Mesodermal cell (in vitro differentiated cells): Measurements from ENCODE around the gene STRA8.

Experiments used
- H3K27ac ChIP-seq: 2 replicates; pipeline ENCODE4 v1.7.0; 2013; ENCODE audit warnings: mild to moderate bottlenecking, low read depth, low read length, moderate library complexity; ENCODE audit not compliant: severe bottlenecking
- H3K36me3 ChIP-seq: 2 replicates; pipeline ENCODE4 v1.7.1; 2013; ENCODE audit warnings: mild to moderate bottlenecking, low read length, moderate library complexity; ENCODE audit not compliant: control insufficient read depth, insufficient read depth
- H3K4me1 ChIP-seq: one replicate; pipeline ENCODE4 v1.7.1; 2013; ENCODE audit warnings: mild to moderate bottlenecking, low read length; ENCODE audit not compliant: insufficient read depth, control insufficient read depth, poor library complexity, severe bottlenecking
- H3K4me3 ChIP-seq: 2 replicates; pipeline ENCODE4 v1.7.0; 2013; ENCODE audit warnings: low read length, control low read depth, mild to moderate bottlenecking; ENCODE audit not compliant: insufficient read depth, poor library complexity, severe bottlenecking; ENCODE audit errors: extremely low read depth
- H3K9me3 ChIP-seq: 2 replicates; pipeline ENCODE4 v1.7.1; 2013; ENCODE audit warnings: mild to moderate bottlenecking, low read length, moderate library complexity; ENCODE audit not compliant: control insufficient read depth
- WGBS, 2 experiments: methylation state at CpG; one replicate each; pipeline ENCODE4 v1.1.5; 2013; ENCODE audit warnings: missing lambda C conversion rate in 2 of 2; ENCODE audit not compliant: insufficient coverage in 2 of 2; 5-methylcytosine and 5-hydroxymethylcytosine counted together

Gene STRA8

DNA sequence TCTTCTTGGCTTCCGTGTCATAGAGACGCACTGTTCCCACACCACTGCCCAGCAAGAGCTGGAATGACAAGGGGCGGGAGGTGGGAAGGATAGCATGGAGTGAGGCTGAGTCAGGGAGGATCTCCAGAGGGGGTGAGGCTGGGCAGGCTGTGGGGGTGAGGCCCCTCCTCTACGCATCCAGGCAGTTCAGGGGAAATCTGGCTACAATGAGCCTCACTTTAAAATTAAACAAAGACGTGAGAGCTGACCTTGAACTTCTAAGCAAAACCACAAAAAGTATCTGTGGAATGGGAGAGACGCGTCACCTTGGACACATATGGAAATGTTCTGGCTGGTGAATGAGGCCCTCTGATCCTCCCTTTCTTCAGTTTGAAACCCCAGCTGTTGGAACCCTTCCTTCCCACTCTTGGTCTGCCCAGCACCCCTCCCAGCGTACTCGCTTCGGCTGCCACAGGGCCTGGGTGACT lies 40.0 kb upstream of the STRA8 start:
- peaks cover 50% of the 10 kb centered on the region for H3K36me3 ChIP-seq
- H3K4me1 ChIP-seq = peaks cover 5% of the 10 kb centered on the region
- no peaks in the 10 kb centered on the region for H3K9me3 ChIP-seq
- no peak overlapping the region for H3K27ac ChIP-seq
- no peak overlapping the region for H3K4me3 ChIP-seq
- 88 to 91% methylated on average over 4 to 10 of the region's 10 CpGs for WGBS, 2 experiments

DNA sequence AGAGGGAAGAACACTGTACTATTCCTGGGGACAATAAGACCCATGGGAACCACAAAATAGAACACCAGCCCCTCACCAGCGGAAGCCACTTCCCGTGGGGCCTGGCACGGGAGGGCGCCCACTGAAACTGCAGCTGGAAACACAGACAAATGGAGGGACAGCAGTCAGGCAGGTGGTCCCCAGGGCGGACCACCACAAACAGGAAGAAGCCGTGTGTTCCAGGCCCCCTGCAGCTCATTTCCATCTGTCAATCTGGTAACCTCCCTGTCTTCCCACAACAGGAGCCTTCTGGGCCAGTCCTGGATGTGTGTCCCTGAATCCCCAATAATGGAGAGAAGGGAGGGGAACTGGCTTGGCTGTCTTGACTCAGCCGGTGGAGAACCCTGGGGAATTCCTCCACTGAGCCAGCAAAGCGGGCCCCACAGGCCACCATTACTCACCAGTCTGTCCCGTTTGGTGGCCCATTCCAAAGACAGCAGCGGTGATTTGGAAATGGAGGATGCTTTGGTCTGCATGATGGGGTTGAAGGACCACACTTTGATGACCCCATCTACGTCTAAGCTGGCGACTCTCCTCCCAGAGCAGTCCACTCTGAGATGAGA lies 39.0 kb upstream of the STRA8 start:
- Histone ChIP-seq H3K4me1 (peaks cover 5% of the 10 kb centered on the region), H3K4me3 (no peak overlapping the region), H3K9me3 (no peaks in the 10 kb centered on the region), H3K36me3 (peaks cover 45% of the 10 kb centered on the region), H3K27ac (no peak overlapping the region)
- WGBS, 2 experiments = 94 to 95% methylated on average over 6 to 10 of the region's 12 CpGs

DNA sequence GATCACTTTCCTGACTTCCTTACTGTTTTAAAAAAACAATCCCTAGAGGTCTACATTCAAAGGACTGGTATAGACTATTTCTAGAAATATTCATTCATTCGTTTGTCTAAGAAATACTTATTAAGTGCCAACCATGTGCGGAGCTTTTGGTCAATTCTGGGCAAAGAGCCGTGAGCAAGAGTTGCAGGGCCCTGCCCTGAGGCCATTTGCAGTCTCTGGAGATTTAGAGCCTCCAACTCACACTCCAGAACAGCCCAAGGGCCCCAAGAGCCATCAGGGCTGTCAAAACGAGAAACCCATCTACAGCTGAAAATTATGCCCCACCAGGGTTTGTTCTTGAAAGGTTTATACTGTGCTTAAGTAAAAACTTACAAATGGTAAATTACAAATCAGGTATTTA lies 38.5 kb upstream of the STRA8 start:
- WGBS, 2 experiments = 91 to 96% methylated on average over 3 of the region's 4 CpGs
- no peak overlapping the region for H3K4me3 ChIP-seq
- H3K9me3 ChIP-seq = no peaks in the 10 kb centered on the region
- peaks cover 45% of the 10 kb centered on the region for H3K36me3 ChIP-seq
- peaks cover 5% of the 10 kb centered on the region for H3K4me1 ChIP-seq
- no peak overlapping the region for H3K27ac ChIP-seq

DNA sequence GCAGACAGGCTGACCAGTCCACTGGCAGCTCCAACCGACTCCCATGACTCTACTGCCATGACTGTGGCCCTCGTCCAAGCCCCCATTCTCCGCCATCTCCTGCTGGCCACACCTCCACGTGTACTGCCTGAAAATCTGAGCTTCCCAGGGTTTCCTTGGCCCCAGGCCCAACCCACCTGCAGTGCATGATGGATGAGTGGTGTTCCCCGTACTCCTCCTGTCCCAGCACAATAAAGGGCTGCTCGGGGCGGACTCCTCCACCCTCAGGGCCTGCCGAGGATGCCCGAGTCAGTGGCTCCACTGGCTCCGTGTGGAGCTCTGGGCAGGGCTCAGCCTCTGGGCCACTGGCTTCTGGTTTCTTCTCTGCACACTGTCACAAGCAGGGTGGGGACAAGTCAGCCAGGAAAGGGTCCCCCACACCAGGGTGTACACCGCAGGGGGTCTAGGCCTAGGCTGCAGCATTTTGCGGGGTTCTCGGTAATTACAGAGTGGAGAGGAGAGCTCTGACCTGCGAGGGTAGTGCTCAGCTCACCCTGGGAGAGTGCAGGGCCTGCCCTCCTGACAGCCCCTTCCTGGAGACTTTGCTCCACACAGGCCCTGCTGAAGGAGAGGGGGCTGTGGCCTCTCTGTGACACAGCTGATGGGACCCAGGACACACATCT lies 37.5 kb upstream of the STRA8 start:
- Histone ChIP-seq H3K27ac (no peak overlapping the region), H3K9me3 (no peaks in the 10 kb centered on the region), H3K4me3 (no peak overlapping the region), H3K4me1 (peaks cover 5% of the 10 kb centered on the region), H3K36me3 (peaks cover 52% of the 10 kb centered on the region)
- 93 to 97% methylated on average over 6 to 11 of the region's 14 CpGs for WGBS, 2 experiments

DNA sequence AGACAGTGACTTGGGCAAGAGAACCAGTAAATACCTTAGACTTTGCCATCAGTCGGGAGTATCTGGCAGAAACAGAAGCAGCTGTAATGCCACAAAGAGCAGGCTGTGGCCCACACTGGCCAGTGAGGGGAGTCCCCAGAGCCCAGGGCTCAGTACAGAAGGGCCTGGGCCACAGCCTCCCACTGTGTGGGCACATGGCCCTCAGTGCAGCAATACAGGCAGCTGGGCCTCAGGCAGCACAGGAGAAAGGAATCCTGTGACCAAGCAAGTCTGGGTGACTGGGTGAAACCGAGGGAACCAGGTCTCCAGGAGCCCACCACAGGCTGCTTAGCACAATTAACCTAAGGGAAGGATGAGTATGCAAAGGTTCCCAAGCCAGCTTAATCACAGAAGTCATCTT lies 36.3 kb upstream of the STRA8 start:
- no peaks in the 10 kb centered on the region for H3K9me3 ChIP-seq

DNA sequence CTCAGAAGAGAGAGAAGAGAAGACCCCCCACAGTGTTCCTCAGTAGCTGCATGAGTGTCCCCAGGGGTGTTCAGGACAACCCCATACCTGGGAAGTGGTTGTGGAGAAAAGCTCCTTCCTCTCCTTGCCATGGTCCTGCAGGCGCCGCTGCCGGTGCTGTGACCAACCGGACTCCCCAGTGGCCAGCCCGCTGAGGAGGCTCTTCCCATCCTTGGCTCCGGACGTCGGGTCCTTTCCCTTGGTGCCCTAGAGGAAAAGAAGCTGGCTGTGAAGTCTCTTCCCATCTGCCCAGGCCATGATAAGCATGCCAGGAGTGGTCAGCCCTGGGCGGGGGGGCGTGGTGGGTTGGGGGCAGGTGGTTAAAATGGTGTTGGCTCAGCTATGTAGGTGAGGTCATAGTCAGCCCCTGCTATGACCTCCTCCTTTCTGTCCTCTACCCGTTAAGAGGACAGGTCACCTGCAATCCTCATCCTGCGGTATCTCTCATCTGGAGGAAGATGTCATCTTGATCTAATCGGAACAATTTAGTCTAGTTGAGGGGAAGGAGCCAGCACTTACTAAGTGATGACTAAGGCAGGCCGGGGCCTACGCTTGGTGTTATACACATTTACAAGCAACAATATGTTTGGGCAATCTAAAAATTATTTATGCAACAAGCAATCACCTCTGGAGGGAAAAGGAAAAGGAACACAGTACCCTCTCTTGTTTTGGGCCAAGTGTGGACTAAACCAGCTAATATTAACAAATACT lies 35.6 kb upstream of the STRA8 start:
- Histone ChIP-seq H3K4me3 (no peak overlapping the region), H3K9me3 (no peaks in the 10 kb centered on the region), H3K27ac (no peak overlapping the region), H3K36me3 (peaks cover 61% of the 10 kb centered on the region), H3K4me1 (peaks cover 5% of the 10 kb centered on the region)
- WGBS, 2 experiments = 88 to 100% methylated on average over 1 to 7 of the region's 15 CpGs

More for the DNA sequence above, 36.3 kb upstream of the STRA8 start:
- Histone ChIP-seq H3K4me1 (peaks cover 5% of the 10 kb centered on the region), H3K4me3 (no peak overlapping the region), H3K36me3 (peaks cover 58% of the 10 kb centered on the region), H3K27ac (no peak overlapping the region)
- 83 to 87% methylated on average over 1 to 2 of the region's 2 CpGs for WGBS, 2 experiments

DNA sequence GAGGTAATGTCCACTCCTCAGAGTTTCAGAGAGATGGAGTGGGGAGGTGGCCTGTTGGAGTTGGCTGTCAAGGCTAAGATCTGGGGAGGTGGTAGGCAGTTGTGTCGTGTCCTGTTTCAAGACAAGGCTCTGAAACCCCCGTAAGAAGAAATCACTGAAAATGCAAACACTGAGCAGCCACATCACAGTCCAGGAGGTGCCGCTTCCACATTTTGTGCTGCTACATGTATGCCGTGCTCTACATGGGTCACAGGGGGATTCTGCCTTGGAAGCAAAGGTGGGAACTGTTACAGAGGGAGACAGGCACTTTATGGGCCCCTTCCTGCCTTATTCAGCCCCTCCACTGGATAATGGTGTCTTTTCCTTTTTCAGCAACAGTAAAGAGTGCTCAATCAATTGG lies 34.2 kb upstream of the STRA8 start:
- H3K27ac ChIP-seq = no peak overlapping the region
- WGBS, 2 experiments = 85 to 97% methylated on average over 4 of the region's 4 CpGs
- no peaks in the 10 kb centered on the region for H3K9me3 ChIP-seq
- peaks cover 57% of the 10 kb centered on the region for H3K36me3 ChIP-seq
- no peak overlapping the region for H3K4me3 ChIP-seq
- peaks cover 6% of the 10 kb centered on the region for H3K4me1 ChIP-seq

DNA sequence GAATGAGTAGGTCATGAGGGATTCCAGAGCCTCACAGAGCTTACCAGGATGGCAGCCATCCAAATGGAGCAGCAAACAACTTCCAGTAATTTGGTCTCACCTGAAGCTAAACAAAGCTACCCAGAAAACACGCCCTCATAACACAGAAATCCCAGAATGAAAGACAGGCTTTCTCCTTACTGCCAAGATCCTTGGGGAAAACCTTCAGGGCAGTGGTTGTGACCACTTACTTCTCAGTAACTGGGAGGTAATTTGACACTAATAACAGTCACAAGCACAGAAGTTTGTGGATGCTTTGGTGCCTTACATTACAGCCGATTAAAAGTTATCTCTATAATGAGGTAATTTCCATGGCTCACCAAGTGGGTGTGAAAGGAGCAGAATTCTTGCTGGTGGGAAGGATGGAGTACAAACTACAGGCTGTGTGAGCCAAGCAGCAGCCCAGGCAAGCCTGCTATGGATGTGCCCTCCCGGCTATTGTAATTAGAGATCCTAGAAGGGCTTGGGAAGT lies 32.8 kb upstream of the STRA8 start:
- 88 to 100% methylated on average over 1 of the region's 3 CpGs for WGBS, 2 experiments
- H3K27ac ChIP-seq = no peak overlapping the region
- H3K4me1 ChIP-seq = peaks cover 7% of the 10 kb centered on the region
- H3K36me3 ChIP-seq = peaks cover 52% of the 10 kb centered on the region
- H3K9me3 ChIP-seq = no peaks in the 10 kb centered on the region
- no peak overlapping the region for H3K4me3 ChIP-seq

DNA sequence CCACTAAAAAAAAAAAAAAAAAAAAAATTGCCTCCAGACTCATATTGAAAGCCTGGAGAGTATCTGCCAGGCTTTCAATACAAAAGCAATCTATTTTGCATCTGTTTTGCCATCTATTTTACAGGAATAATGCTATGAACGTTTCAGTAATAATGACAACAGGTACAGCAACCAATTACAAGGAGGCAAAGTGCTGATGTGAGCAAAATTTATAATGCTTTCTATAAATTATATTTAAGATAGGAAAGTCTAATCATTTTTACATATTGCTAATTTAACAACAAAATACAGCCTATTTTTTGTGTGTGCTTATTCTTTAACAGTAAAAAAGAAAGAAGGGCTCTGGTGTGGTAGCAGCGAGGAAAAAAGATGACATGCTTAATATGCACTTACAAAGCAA lies 32.3 kb upstream of the STRA8 start:
- WGBS, 2 experiments = 100% methylated on average over 1 of the region's 2 CpGs; no CpG with 5 or more reads in 1 of the 2 experiments
- Histone ChIP-seq H3K36me3 (peaks cover 50% of the 10 kb centered on the region), H3K27ac (no peak overlapping the region), H3K9me3 (no peaks in the 10 kb centered on the region), H3K4me1 (peaks cover 7% of the 10 kb centered on the region), H3K4me3 (no peak overlapping the region)

DNA sequence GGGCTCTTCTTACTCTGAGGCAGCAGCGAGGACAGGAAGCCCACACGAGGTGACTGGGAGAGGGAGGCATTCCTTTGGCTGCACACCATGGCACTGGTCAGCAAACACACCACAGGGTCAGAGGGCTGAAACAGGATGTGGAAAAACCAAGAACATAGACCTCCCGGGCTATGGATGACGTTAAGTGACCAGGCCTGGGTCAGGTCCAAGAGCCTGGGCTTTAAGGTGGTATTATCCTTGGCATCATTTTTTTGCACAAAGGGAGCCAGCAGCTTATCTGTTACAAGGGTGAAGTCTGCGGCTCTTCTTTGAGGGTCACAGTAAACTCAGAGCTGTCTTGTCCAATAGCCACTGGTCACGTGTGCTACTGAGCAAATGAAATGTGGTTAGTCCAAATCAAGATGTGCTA lies 29.3 kb upstream of the STRA8 start:
- H3K4me1 ChIP-seq = peaks cover 7% of the 10 kb centered on the region
- no peak overlapping the region for H3K27ac ChIP-seq
- H3K9me3 ChIP-seq = no peaks in the 10 kb centered on the region
- peaks cover 33% of the 10 kb centered on the region for H3K36me3 ChIP-seq
- no peak overlapping the region for H3K4me3 ChIP-seq
- 88 to 92% methylated on average over 5 of the region's 6 CpGs for WGBS, 2 experiments
